KMS-11 (cell line): ENCODE data around the gene AFF1.

Source experiments
- H2AFZ ChIP-seq: fragments of 200-600 bp; sonication (generic); 2 replicates; pipeline ENCODE4 v1.6.1; 2016; ENCODE audit warnings: antibody characterized with exemption, mixed run types, low read depth
- H3K27ac ChIP-seq: fragments of 200-600 bp; sonication (generic); 2 replicates; pipeline ENCODE4 v1.6.1; 2016; ENCODE audit warnings: mild to moderate bottlenecking, mixed run types
- H3K27me3 ChIP-seq: fragments of 200-600 bp; sonication (generic); 2 replicates; pipeline ENCODE4 v1.6.1; 2017; ENCODE audit warnings: mild to moderate bottlenecking, low read depth, mixed run types, moderate library complexity; ENCODE audit not compliant: insufficient read depth
- H3K36me3 ChIP-seq: fragments of 200-600 bp; sonication (generic); 2 replicates; pipeline ENCODE4 v1.6.1; 2017; ENCODE audit warnings: mild to moderate bottlenecking, mixed run types; ENCODE audit not compliant: insufficient read depth
- H3K4me1 ChIP-seq: fragments of 200-600 bp; sonication (generic); 2 replicates; pipeline ENCODE4 v1.6.1; 2016; ENCODE audit warnings: mild to moderate bottlenecking, low read depth, mixed run types; ENCODE audit not compliant: poor library complexity, severe bottlenecking
- H3K4me2 ChIP-seq: fragments of 200-600 bp; sonication (generic); 2 replicates; pipeline ENCODE4 v1.7.0; 2016; ENCODE audit warnings: mild to moderate bottlenecking, mixed run types
- H3K4me3 ChIP-seq: fragments of 200-600 bp; sonication (generic); IDR thresholded peaks from 2 replicates; pipeline ENCODE4 v1.6.1; 2017; ENCODE audit warnings: low read depth, low read length, mixed read lengths; ENCODE audit not compliant: insufficient read depth
- H3K79me2 ChIP-seq: fragments of 200-600 bp; sonication (generic); 2 replicates; pipeline ENCODE4 v1.6.1; 2016; ENCODE audit warnings: low read depth, mixed run types; ENCODE audit not compliant: insufficient read depth
- H3K9ac ChIP-seq: fragments of 200-600 bp; sonication (generic); 2 replicates; pipeline ENCODE4 v1.6.1; 2016; ENCODE audit warnings: mild to moderate bottlenecking, mixed run types
- H4K20me1 ChIP-seq: fragments of 200-600 bp; sonication (generic); 2 replicates; pipeline ENCODE4 v1.6.1; 2016; ENCODE audit warnings: mild to moderate bottlenecking, mixed run types; ENCODE audit not compliant: insufficient read depth
- CTCF ChIP-seq: fragments of 200-600 bp; sonication (generic); conservative IDR thresholded peaks from 2 replicates; pipeline ENCODE4 v1.6.1; 2017; ENCODE audit warnings: low read depth, mild to moderate bottlenecking, antibody characterized with exemption, low read length, moderate library complexity, mixed read lengths

AFF1 gene

GRCh38 chr4:87179751-87180150 is 244.9 kb downstream of the AFF1 start:
- Histone ChIP-seq H3K27me3 (no peaks in the 10 kb centered on the region), H3K4me1 (no peaks in the 10 kb centered on the region), H3K27ac (no peak overlapping the region), H3K4me3 (no peak overlapping the region), H3K4me2 (no peak overlapping the region), H2AFZ (no peak overlapping the region), H4K20me1 (no peaks in the 10 kb centered on the region), H3K79me2 (no peaks in the 10 kb centered on the region), H3K36me3 (no peaks in the 10 kb centered on the region), H3K9ac (no peak overlapping the region)
- TF ChIP-seq CTCF: no peak

GRCh38 chr4:87180767-87181166 is 246.0 kb downstream of the AFF1 start:
- Histone ChIP-seq H3K4me2 (no peak overlapping the region), H3K36me3 (no peaks in the 10 kb centered on the region)

GRCh38 chr4:87185146-87185870 is 250.5 kb downstream of the AFF1 start:
- no peak overlapping the region for H3K27ac ChIP-seq
- no peak for TF ChIP-seq CTCF
- H3K9ac ChIP-seq: no peak overlapping the region
- no peaks in the 10 kb centered on the region for H4K20me1 ChIP-seq
- no peak overlapping the region for H2AFZ ChIP-seq
- no peaks in the 10 kb centered on the region for H3K27me3 ChIP-seq
- no peaks in the 10 kb centered on the region for H3K36me3 ChIP-seq
- no peak overlapping the region for H3K4me2 ChIP-seq
- no peak overlapping the region for H3K4me3 ChIP-seq
- H3K79me2 ChIP-seq: no peaks in the 10 kb centered on the region
- no peaks in the 10 kb centered on the region for H3K4me1 ChIP-seq

More at GRCh38 chr4:87180767-87181166, 246.0 kb downstream of the AFF1 start:
- Histone ChIP-seq H3K9ac (no peak overlapping the region), H4K20me1 (no peaks in the 10 kb centered on the region), H3K27me3 (no peaks in the 10 kb centered on the region), H3K4me3 (no peak overlapping the region), H3K79me2 (no peaks in the 10 kb centered on the region), H2AFZ (no peak overlapping the region), H3K4me1 (no peaks in the 10 kb centered on the region), H3K27ac (no peak overlapping the region)
- TF ChIP-seq CTCF: no peak

DNA sequence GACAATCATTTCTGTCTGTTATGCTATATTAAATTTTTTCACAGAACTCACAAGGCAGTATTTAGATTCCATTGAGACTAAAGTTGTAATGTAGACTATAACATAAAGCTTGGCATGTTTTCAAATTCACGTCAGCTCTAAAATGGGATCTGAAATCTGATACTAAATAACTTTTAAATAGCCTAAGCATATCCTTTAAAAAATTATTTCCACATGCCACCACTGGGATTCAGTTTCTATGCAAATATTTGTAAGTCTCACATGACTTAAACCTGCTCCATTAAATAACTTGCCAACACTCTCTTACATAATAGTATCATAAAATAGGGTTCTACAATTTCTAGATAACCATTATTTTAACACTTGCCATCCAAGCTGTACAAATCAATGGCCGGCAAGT is 253.2 kb downstream of the AFF1 start:
- H3K4me3 ChIP-seq: no peak overlapping the region
- H3K27me3 ChIP-seq: no peaks in the 10 kb centered on the region
- H3K27ac ChIP-seq: no peak overlapping the region
- no peaks in the 10 kb centered on the region for H3K79me2 ChIP-seq
- H3K36me3 ChIP-seq: no peaks in the 10 kb centered on the region
- H3K9ac ChIP-seq: no peak overlapping the region
- TF ChIP-seq CTCF: no peak
- no peaks in the 10 kb centered on the region for H4K20me1 ChIP-seq
- H2AFZ ChIP-seq: no peak overlapping the region
- no peak overlapping the region for H3K4me2 ChIP-seq
- H3K4me1 ChIP-seq: no peaks in the 10 kb centered on the region
